ENCODE data around the gene CELF1. TPM values are rescaled to one million over a fixed set of nuclear protein-coding genes. Genes with fewer than 3 reads are reported as not detected.

Gene CELF1
- total RNA-seq, 1 donor from 2014 or later: 97.5 TPM

- no peaks in the 10 kb centered on the region for H3K9me3 ChIP-seq
- peak; percentile 54 for ATAC-seq
- H3K27ac ChIP-seq: peak overlapping the region; percentile 3
- no peaks in the 10 kb centered on the region for H3K27me3 ChIP-seq
- H3K4me3 ChIP-seq: no peak overlapping the region
- H3K36me3 ChIP-seq: peaks cover 13% of the 10 kb centered on the region
- DNase-seq: no peak
- intact Hi-C loops (cut with DNase I): no loop called here
- no peak for TF ChIP-seq CTCF (IDR thresholded peaks at IDR 0.05)
- H3K4me1 ChIP-seq: peaks cover 41% of the 10 kb centered on the region
Observed at GRCh38 chr11:47499614-47500013, 53.3 kb downstream of the CELF1 start.

- no peak for DNase-seq
- Histone ChIP-seq H3K27ac (no peak overlapping the region), H3K9me3 (no peaks in the 10 kb centered on the region), H3K4me3 (no peak overlapping the region), H3K36me3 (peaks cover 13% of the 10 kb centered on the region), H3K27me3 (no peaks in the 10 kb centered on the region), H3K4me1 (peaks cover 41% of the 10 kb centered on the region)
- intact Hi-C loops (cut with DNase I): no loop called here
- no peak for TF ChIP-seq CTCF (IDR thresholded peaks at IDR 0.05)
- no peak for ATAC-seq
Observed at GRCh38 chr11:47499161-47499560, 53.8 kb downstream of the CELF1 start.

- Histone ChIP-seq H3K4me3 (no peak overlapping the region), H3K36me3 (peaks cover 18% of the 10 kb centered on the region), H3K27ac (no peak overlapping the region), H3K4me1 (peaks cover 41% of the 10 kb centered on the region), H3K9me3 (no peaks in the 10 kb centered on the region), H3K27me3 (no peaks in the 10 kb centered on the region)
- TF ChIP-seq CTCF (IDR thresholded peaks at IDR 0.05): no peak
- DNase-seq (no peak), ATAC-seq (no peak)
- intact Hi-C loops (cut with DNase I): no loop called here
Observed at GRCh38 chr11:47498584-47499152, 54.3 kb downstream of the CELF1 start.

- TF ChIP-seq CTCF (IDR thresholded peaks at IDR 0.05): no peak
- H3K4me1 ChIP-seq: peaks cover 41% of the 10 kb centered on the region
- no peak overlapping the region for H3K27ac ChIP-seq
- no peaks in the 10 kb centered on the region for H3K9me3 ChIP-seq
- ATAC-seq (no peak), DNase-seq (no peak)
- peaks cover 19% of the 10 kb centered on the region for H3K36me3 ChIP-seq
- H3K27me3 ChIP-seq: no peaks in the 10 kb centered on the region
- H3K4me3 ChIP-seq: no peak overlapping the region
- intact Hi-C loops (cut with DNase I): no loop called here
Observed at GRCh38 chr11:47498149-47498548, 54.8 kb downstream of the CELF1 start.

GRCh38 chr11:47496808-47497207 lies 56.1 kb downstream of the CELF1 start:
- no peak for DNase-seq
- intact Hi-C loops (cut with DNase I): no loop called here
- no peak for ATAC-seq
- peaks cover 19% of the 10 kb centered on the region for H3K36me3 ChIP-seq
- no peak overlapping the region for H3K4me3 ChIP-seq
- H3K27me3 ChIP-seq: no peaks in the 10 kb centered on the region
- peaks cover 41% of the 10 kb centered on the region for H3K4me1 ChIP-seq
- no peak for TF ChIP-seq CTCF (IDR thresholded peaks at IDR 0.05)
- no peak overlapping the region for H3K27ac ChIP-seq
- no peaks in the 10 kb centered on the region for H3K9me3 ChIP-seq

- Histone ChIP-seq H3K4me1 (peaks cover 41% of the 10 kb centered on the region), H3K36me3 (peaks cover 15% of the 10 kb centered on the region), H3K27ac (no peak overlapping the region), H3K9me3 (no peaks in the 10 kb centered on the region), H3K4me3 (no peak overlapping the region), H3K27me3 (no peaks in the 10 kb centered on the region)
- ATAC-seq (no peak), DNase-seq (no peak)
- TF ChIP-seq CTCF (IDR thresholded peaks at IDR 0.05): no peak
- intact Hi-C loops (cut with DNase I): no loop called here
Observed at GRCh38 chr11:47495856-47496217, 57.1 kb downstream of the CELF1 start.

Measured in upper lobe of right lung (tissue), 1 donor.